GM12878 (cell line): ENCODE measurements around the gene MYADM.

Experiments
- CTCF ChIP-seq, 3 experiments: IDR thresholded peaks in 2 of 3; conservative IDR thresholded peaks in 1 of 3; 2 replicates each; pipeline ENCODE4 v1.5.1; 2011; ENCODE audit warnings: low read depth in 3 of 3, low read length in 3 of 3, mild to moderate bottlenecking in 3 of 3, control low read depth in 2 of 3, moderate library complexity in 2 of 3, inconsistent platforms in 1 of 3, mixed read lengths in 1 of 3; ENCODE audit not compliant: control insufficient read depth in 2 of 3, insufficient read depth in 1 of 3; ENCODE audit errors: extremely low read depth in 1 of 3
- EGR1 ChIP-seq, 2 experiments: IDR thresholded peaks; 1 replicate in 1 of 2; 2 replicates in 1 of 2; pipeline ENCODE4 v1.6.1; 2011 to 2012; ENCODE audit warnings: low read depth in 2 of 2, low read length in 2 of 2, borderline replicate concordance in 1 of 2, mild to moderate bottlenecking in 1 of 2, moderate library complexity in 1 of 2
- MAX ChIP-seq: IDR thresholded peaks from 2 replicates; pipeline ENCODE4 v1.6.1; 2012; ENCODE audit warnings: low read depth, low read length, improper control_type of control experiment
- PKNOX1 ChIP-seq: fragments of 450-650 bp; IDR thresholded peaks from 2 replicates; pipeline ENCODE4 v1.6.1; 2016; ENCODE audit warnings: mild to moderate bottlenecking
- POLR2A ChIP-seq: IDR thresholded peaks from 2 replicates; pipeline ENCODE4 v1.6.1; 2011; ENCODE audit warnings: low read depth, mild to moderate bottlenecking, low read length
- RCOR1 ChIP-seq: conservative IDR thresholded peaks from 2 replicates; pipeline ENCODE4 v1.6.1; 2012; ENCODE audit warnings: low read depth, low read length, improper control_type of control experiment
- RELA ChIP-seq: fragments of 450-650 bp; IDR thresholded peaks from 2 replicates; pipeline ENCODE4 v1.8.0; 2014; ENCODE audit warnings: borderline replicate concordance; ENCODE audit not compliant: partially characterized antibody
- TAF1 ChIP-seq: IDR thresholded peaks from 2 replicates; pipeline ENCODE4 v1.6.1; 2011; ENCODE audit warnings: mild to moderate bottlenecking, low read depth, low read length, borderline replicate concordance

- TF ChIP-seq TAF1 = no peak
- no peak for TF ChIP-seq RCOR1
- TF ChIP-seq EGR1 (IDR thresholded peaks at IDR 0.05; ENCODE audit: borderline replicate concordance in 1 of 2, low read depth in 2 of 2, low read length in 2 of 2) = no peak
- no peak for TF ChIP-seq POLR2A
- no peak for TF ChIP-seq CTCF (IDR thresholded peaks at IDR 0.05 in 2 of 3, conservative IDR thresholded peaks at IDR 0.05 in 1 of 3; ENCODE audit: control insufficient read depth in 2 of 3, extremely low read depth in 1 of 3, insufficient read depth in 1 of 3, low read depth in 3 of 3, low read length in 3 of 3)
- TF ChIP-seq MAX = no peak
- no peak for TF ChIP-seq PKNOX1
- no peak for TF ChIP-seq RELA
These were observed 40.8 kb upstream of the MYADM start for GRCh38 chr19:53826876-53827275.
